Large intestine (tissue), 3 donors: ENCODE data around the gene SLF2. TPM values are rescaled to one million over a fixed set of nuclear protein-coding genes. Genes with fewer than 3 reads are reported as not detected.

Experiments
- DNase-seq, 2 donors: peaks; one replicate each; pipeline versions ENCODE4 v3.0.0 to v3.0.0-alpha.2; 2013
- H3K27ac ChIP-seq: one replicate; pipeline ENCODE4 v1.5.1; 2013; ENCODE audit warnings: low read length
- H3K27me3 ChIP-seq: 2 replicates; pipeline ENCODE4 v1.6.1; 2013; ENCODE audit warnings: low read length; ENCODE audit not compliant: control insufficient read depth, insufficient read depth
- H3K36me3 ChIP-seq: 2 replicates; pipeline ENCODE4 v1.6.1; 2013; ENCODE audit warnings: low read length; ENCODE audit not compliant: control insufficient read depth, insufficient read depth
- H3K4me1 ChIP-seq: one replicate; pipeline ENCODE4 v1.6.1; 2013; ENCODE audit warnings: low read length; ENCODE audit not compliant: control insufficient read depth, insufficient read depth
- H3K4me3 ChIP-seq: one replicate; pipeline ENCODE4 v1.5.1; 2013; ENCODE audit warnings: low read length
- H3K9me3 ChIP-seq: one replicate; pipeline ENCODE4 v1.6.1; 2013; ENCODE audit warnings: mild to moderate bottlenecking, low read depth, low read length, moderate library complexity; ENCODE audit not compliant: control insufficient read depth
- WGBS: methylation state at CpG from one replicate; pipeline ENCODE4 v1.1.5; 2013; ENCODE audit warnings: low lambda C conversion rate; ENCODE audit not compliant: insufficient coverage; 5-methylcytosine and 5-hydroxymethylcytosine counted together
- polyA plus RNA-seq: library from polyadenylated mRNA; unstranded; fragments of 120-200 nt; gene quantifications from one replicate; pipeline ENCODE4 v1.2.1, GENCODE V29; 2013

The SLF2 gene
- polyA plus RNA-seq, 1 donor = 29.1 TPM

- H3K4me3 ChIP-seq = peak overlapping the region; percentile 91
Measured at GRCh38 chr10:100998183-100998990, 85.6 kb downstream of the SLF2 start.

GRCh38 chr10:100998991-100999741 is 86.4 kb downstream of the SLF2 start:
- Histone ChIP-seq H3K27ac (peak overlapping the region; percentile 78), H3K4me3 (peak overlapping the region; percentile 91), H3K9me3 (peaks cover 5% of the 10 kb centered on the region), H3K4me1 (peaks cover 33% of the 10 kb centered on the region), H3K36me3 (peaks cover 18% of the 10 kb centered on the region), H3K27me3 (no peaks in the 10 kb centered on the region)
- peak; percentile 80 to 84 for DNase-seq
- WGBS = no CpG with 5 or more reads among the region's 83 CpGs

More at GRCh38 chr10:100998183-100998990, 85.6 kb downstream of the SLF2 start:
- WGBS = 11% methylated on average over 3 of the region's 25 CpGs
- H3K27ac ChIP-seq = peak overlapping the region; percentile 78
- H3K36me3 ChIP-seq = peaks cover 16% of the 10 kb centered on the region
- peaks cover 3% of the 10 kb centered on the region for H3K9me3 ChIP-seq
- peaks cover 33% of the 10 kb centered on the region for H3K4me1 ChIP-seq
- DNase-seq = peak; percentile 87 to 90
- no peaks in the 10 kb centered on the region for H3K27me3 ChIP-seq

- Histone ChIP-seq H3K9me3 (peaks cover 5% of the 10 kb centered on the region), H3K27ac (peak within 1 kb of the TSS; percentile 93), H3K27me3 (no peaks in the 10 kb centered on the region), H3K36me3 (peaks cover 22% of the 10 kb centered on the region), H3K4me3 (peak within 1 kb of the TSS; percentile 92), H3K4me1 (peaks cover 33% of the 10 kb centered on the region)
- WGBS = no CpG with 5 or more reads among the region's 44 CpGs
- no peak for DNase-seq
Measured at GRCh38 chr10:100999742-101000126, 87.0 kb downstream of the SLF2 start, which contains the start of gene LZTS2. Gene LZTS2, plus strand, starts transcription at chr10:100999808. Its CDS starts 2,731 bp downstream, at chr10:101002539.

GRCh38 chr10:101000127-101000914 is 87.6 kb downstream of the SLF2 start:
- Histone ChIP-seq H3K9me3 (peaks cover 7% of the 10 kb centered on the region), H3K4me1 (peaks cover 33% of the 10 kb centered on the region), H3K27ac (peak overlapping the region; percentile 93), H3K36me3 (peaks cover 28% of the 10 kb centered on the region), H3K27me3 (no peaks in the 10 kb centered on the region), H3K4me3 (peak overlapping the region; percentile 92)
- no CpG with 5 or more reads among the region's 19 CpGs for WGBS
- peak in 1 of 2 donors; percentile 53 for DNase-seq

- DNase-seq = peak; percentile 85 to 87
- Histone ChIP-seq H3K9me3 (peaks cover 9% of the 10 kb centered on the region), H3K4me3 (peak overlapping the region; percentile 92), H3K27me3 (no peaks in the 10 kb centered on the region), H3K27ac (peak overlapping the region; percentile 93), H3K4me1 (peaks cover 33% of the 10 kb centered on the region), H3K36me3 (peaks cover 36% of the 10 kb centered on the region)
- 40% methylated on average over 1 of the region's 12 CpGs for WGBS
Measured at GRCh38 chr10:101000915-101001658, 88.3 kb downstream of the SLF2 start.

- WGBS = no CpG with 5 or more reads among the region's 5 CpGs
- peaks cover 42% of the 10 kb centered on the region for H3K36me3 ChIP-seq
- H3K4me1 ChIP-seq = peaks cover 33% of the 10 kb centered on the region
- H3K27ac ChIP-seq = peak overlapping the region; percentile 93
- H3K9me3 ChIP-seq = peaks cover 10% of the 10 kb centered on the region
- H3K27me3 ChIP-seq = no peaks in the 10 kb centered on the region
- DNase-seq = no peak
- peak overlapping the region; percentile 14 for H3K4me3 ChIP-seq
Measured at GRCh38 chr10:101001659-101002035, 88.9 kb downstream of the SLF2 start.

GRCh38 chr10:101002456-101002855 is 89.7 kb downstream of the SLF2 start:
- Histone ChIP-seq H3K27me3 (no peaks in the 10 kb centered on the region), H3K9me3 (peaks cover 11% of the 10 kb centered on the region), H3K4me3 (no peak overlapping the region), H3K4me1 (peaks cover 38% of the 10 kb centered on the region), H3K36me3 (peaks cover 50% of the 10 kb centered on the region), H3K27ac (no peak overlapping the region)
- DNase-seq = no peak
- no CpG with 5 or more reads among the region's 11 CpGs for WGBS

GRCh38 chr10:101003639-101004206 is 91.0 kb downstream of the SLF2 start:
- no peak for DNase-seq
- Histone ChIP-seq H3K4me3 (no peak overlapping the region), H3K27ac (no peak overlapping the region), H3K36me3 (peaks cover 56% of the 10 kb centered on the region), H3K9me3 (peaks cover 11% of the 10 kb centered on the region), H3K4me1 (peaks cover 34% of the 10 kb centered on the region), H3K27me3 (no peaks in the 10 kb centered on the region)
- WGBS = no CpG with 5 or more reads among the region's 18 CpGs

- no CpG with 5 or more reads among the region's 23 CpGs for WGBS
- Histone ChIP-seq H3K9me3 (peaks cover 11% of the 10 kb centered on the region), H3K27ac (no peak overlapping the region), H3K36me3 (peaks cover 56% of the 10 kb centered on the region), H3K27me3 (no peaks in the 10 kb centered on the region), H3K4me1 (peaks cover 36% of the 10 kb centered on the region), H3K4me3 (no peak overlapping the region)
- DNase-seq = no peak
Measured at GRCh38 chr10:101005361-101005760, 92.6 kb downstream of the SLF2 start.
